Prostate gland (tissue), 2 donors: ENCODE data around the gene SUN3.

Experiments used
- CTCF ChIP-seq, 4 experiments: fragments of 200-600 bp in 2 of 4; fragments of 450-650 bp in 2 of 4; sonication (generic) in 2 of 4; IDR thresholded peaks; 1 replicate in 3 of 4; 2 replicates in 1 of 4; pipeline ENCODE4 v1.5.1; 2016 to 2019; ENCODE audit warnings: antibody characterized with exemption in 4 of 4, mild to moderate bottlenecking in 2 of 4, moderate library complexity in 2 of 4
- POLR2AphosphoS5 ChIP-seq: sonication (generic); formaldehyde crosslinking; IDR thresholded peaks from one replicate; pipeline ENCODE4 v1.6.1; 2017; ENCODE audit warnings: antibody characterized with exemption

- TF ChIP-seq POLR2AphosphoS5 (no peak), CTCF (IDR thresholded peaks at IDR 0.05) (no peak)
Observed at GRCh38 chr7:48067475-48067874, 38.6 kb upstream of the SUN3 start.
